HG03378 (cell line): Measurements from ENCODE around the gene PTPRD.

ENCODE experiments used
- ATAC-seq: cut with Tn5 transposase; IDR thresholded peaks from one replicate; pipeline ENCODE4 v1.9.1; 2021; ENCODE audit warnings: mild to moderate bottlenecking, moderate library complexity; ENCODE audit not compliant: unreplicated experiment

Gene PTPRD

GRCh38 chr9:8569823-8570222, 2043.0 kb downstream of the PTPRD start:
- no peak for ATAC-seq

- no peak for ATAC-seq
Measured at GRCh38 chr9:8567963-8568579, 2044.7 kb downstream of the PTPRD start.

- no peak for ATAC-seq
Measured at GRCh38 chr9:8564960-8565359, 2047.8 kb downstream of the PTPRD start.

- no peak for ATAC-seq
Measured at GRCh38 chr9:8560560-8561525, 2052.0 kb downstream of the PTPRD start.

GRCh38 chr9:8558176-8558575, 2054.6 kb downstream of the PTPRD start:
- ATAC-seq: no peak

GRCh38 chr9:8555762-8556500, 2056.9 kb downstream of the PTPRD start:
- ATAC-seq: no peak

GRCh38 chr9:8553444-8553843, 2059.4 kb downstream of the PTPRD start:
- ATAC-seq: no peak

GRCh38 chr9:8552732-8553131, 2060.1 kb downstream of the PTPRD start:
- ATAC-seq: no peak

GRCh38 chr9:8549214-8549613, 2063.6 kb downstream of the PTPRD start:
- ATAC-seq: no peak

GRCh38 chr9:8543219-8543618, 2069.6 kb downstream of the PTPRD start:
- ATAC-seq: no peak

GRCh38 chr9:8542537-8542936, 2070.3 kb downstream of the PTPRD start:
- ATAC-seq: no peak

- ATAC-seq: no peak
Measured at GRCh38 chr9:8539681-8540197, 2073.1 kb downstream of the PTPRD start.

GRCh38 chr9:8536845-8537244, 2076.0 kb downstream of the PTPRD start:
- ATAC-seq: no peak

GRCh38 chr9:8534828-8535227, 2078.0 kb downstream of the PTPRD start:
- ATAC-seq: no peak

GRCh38 chr9:8533681-8534080, 2079.1 kb downstream of the PTPRD start:
- ATAC-seq: no peak

- ATAC-seq: no peak
Measured at GRCh38 chr9:8531826-8532415, 2080.9 kb downstream of the PTPRD start.

GRCh38 chr9:8521112-8521511, 2091.7 kb downstream of the PTPRD start:
- ATAC-seq: no peak

GRCh38 chr9:8515748-8516147, 2097.1 kb downstream of the PTPRD start:
- ATAC-seq: no peak

- ATAC-seq: no peak
Measured at GRCh38 chr9:8514760-8515159, 2098.0 kb downstream of the PTPRD start.

GRCh38 chr9:8508671-8509290, 2104.0 kb downstream of the PTPRD start:
- ATAC-seq: no peak
